GM21367 (cell line): ENCODE data around the gene ZC3H8.
A peak's percentile ranks its signal among the peaks of the same experiment; 100 is the strongest.
"Not testable (repeated sequence)": the region's sequence is repeated elsewhere in the genome, so short reads cannot be mapped to it uniquely, and the experiment has no call there.

ENCODE experiments used
- ATAC-seq: cut with Tn5 transposase; IDR thresholded peaks from one replicate; pipeline ENCODE4 v1.9.1; 2021; ENCODE audit not compliant: unreplicated experiment

Gene ZC3H8

GRCh38 chr2:112254466-112255240 lies at the start of gene ZC3H8:
Gene ZC3H8, minus strand, starts transcription at chr2:112255042. Its CDS starts 61 bp downstream, at chr2:112254981.
- peak; percentile 82 for ATAC-seq

GRCh38 chr2:112304298-112304941 lies 49.6 kb upstream of the ZC3H8 start:
- ATAC-seq = no peak

- no peak for ATAC-seq
Observed at GRCh38 chr2:112301973-112302372, 47.1 kb upstream of the ZC3H8 start.

GRCh38 chr2:112301171-112301584 lies 46.3 kb upstream of the ZC3H8 start:
- ATAC-seq = no peak

- no peak for ATAC-seq
Observed at GRCh38 chr2:112296407-112296806, 41.6 kb upstream of the ZC3H8 start.

- ATAC-seq = no peak
Observed at GRCh38 chr2:112295407-112296078, 40.7 kb upstream of the ZC3H8 start.

GRCh38 chr2:112293636-112294401 lies 39.0 kb upstream of the ZC3H8 start:
- no peak for ATAC-seq

GRCh38 chr2:112290648-112291047 lies 35.8 kb upstream of the ZC3H8 start:
- no peak for ATAC-seq

- no peak for ATAC-seq
Observed at GRCh38 chr2:112290088-112290487, 35.2 kb upstream of the ZC3H8 start.

- ATAC-seq = not testable (repeated sequence)
Observed at GRCh38 chr2:112283535-112283934, 28.7 kb upstream of the ZC3H8 start.

- not testable (repeated sequence) for ATAC-seq
Observed at GRCh38 chr2:112282066-112282465, 27.2 kb upstream of the ZC3H8 start.

- ATAC-seq = no peak
Observed at GRCh38 chr2:112277596-112278220, 22.9 kb upstream of the ZC3H8 start.

- ATAC-seq = no peak
Observed at GRCh38 chr2:112276954-112277353, 22.1 kb upstream of the ZC3H8 start.

GRCh38 chr2:112275887-112276773 lies 21.3 kb upstream of the ZC3H8 start:
- peak; percentile 41 for ATAC-seq

- peak; percentile 95 for ATAC-seq
Observed at GRCh38 chr2:112275311-112275886, 20.6 kb upstream of the ZC3H8 start, which contains the start of gene ZC3H6. Gene ZC3H6, plus strand, starts transcription at chr2:112275597. Its CDS starts 398 bp downstream, at chr2:112275995.

- no peak for ATAC-seq
Observed at GRCh38 chr2:112273349-112273748, 18.5 kb upstream of the ZC3H8 start.

GRCh38 chr2:112272669-112273068 lies 17.8 kb upstream of the ZC3H8 start:
- no peak for ATAC-seq

GRCh38 chr2:112268547-112268946 lies 13.7 kb upstream of the ZC3H8 start:
- ATAC-seq = no peak

- no peak for ATAC-seq
Observed at GRCh38 chr2:112262876-112263275, 8.0 kb upstream of the ZC3H8 start.
